GM19452 (cell line): Measurements from ENCODE around the gene NFAM1.
A peak's percentile ranks its signal among the peaks of the same experiment; 100 is the strongest.

Source experiments
- ATAC-seq: cut with Tn5 transposase; IDR thresholded peaks from one replicate; pipeline ENCODE4 v1.9.1; 2021; ENCODE audit not compliant: unreplicated experiment

NFAM1 gene

GRCh38 chr22:42439821-42440674, 7.8 kb upstream of the NFAM1 start:
- ATAC-seq, result no peak

GRCh38 chr22:42439021-42439567, 6.9 kb upstream of the NFAM1 start:
- ATAC-seq, result no peak

- ATAC-seq, result no peak
Measured at GRCh38 chr22:42438293-42438650, 6.1 kb upstream of the NFAM1 start.

- ATAC-seq, result peak; percentile 57
Measured at GRCh38 chr22:42437488-42438292, 5.5 kb upstream of the NFAM1 start.

- ATAC-seq, result no peak
Measured at GRCh38 chr22:42436404-42436803, 4.2 kb upstream of the NFAM1 start.

GRCh38 chr22:42434748-42435425, 2.7 kb upstream of the NFAM1 start:
- no peak for ATAC-seq

GRCh38 chr22:42433754-42434682, 1.8 kb upstream of the NFAM1 start:
- ATAC-seq, result no peak

- no peak for ATAC-seq
Measured at GRCh38 chr22:42432818-42433217, 615 bp upstream of the NFAM1 start.

DNA sequence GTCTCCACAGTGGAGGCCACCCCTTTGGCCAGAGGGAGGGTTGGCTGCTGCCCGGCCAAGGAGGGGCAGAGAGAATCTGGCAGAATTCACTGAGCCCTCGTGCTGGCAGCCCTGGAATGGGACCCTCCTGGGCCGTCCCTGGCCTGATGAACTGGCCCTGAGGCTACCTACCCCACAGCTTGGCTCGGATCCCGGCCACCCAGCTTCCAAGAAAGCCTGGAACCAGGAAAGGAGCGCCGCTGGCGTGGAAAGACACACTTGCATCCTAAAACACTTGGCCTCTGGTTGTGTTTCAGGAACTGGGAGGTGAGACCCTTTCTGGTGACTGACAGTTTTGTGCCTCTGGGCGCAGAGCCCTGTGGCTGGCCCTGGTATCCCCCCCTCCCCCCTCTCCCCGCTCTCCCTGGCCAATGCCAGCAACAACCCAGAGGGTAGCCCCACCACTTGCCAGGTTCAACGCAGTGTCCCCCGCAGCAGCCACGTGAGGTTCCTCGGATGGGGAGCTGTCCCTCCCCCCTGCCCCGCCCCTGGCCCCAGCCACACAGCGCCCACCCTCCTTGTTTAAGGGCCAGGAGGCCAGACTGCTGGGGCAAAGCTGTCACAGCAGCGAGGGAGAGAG, 693 bp downstream of the NFAM1 start:
- ATAC-seq, result no peak

- no peak for ATAC-seq
Measured at GRCh38 chr22:42430528-42431125, 1.6 kb downstream of the NFAM1 start.

DNA sequence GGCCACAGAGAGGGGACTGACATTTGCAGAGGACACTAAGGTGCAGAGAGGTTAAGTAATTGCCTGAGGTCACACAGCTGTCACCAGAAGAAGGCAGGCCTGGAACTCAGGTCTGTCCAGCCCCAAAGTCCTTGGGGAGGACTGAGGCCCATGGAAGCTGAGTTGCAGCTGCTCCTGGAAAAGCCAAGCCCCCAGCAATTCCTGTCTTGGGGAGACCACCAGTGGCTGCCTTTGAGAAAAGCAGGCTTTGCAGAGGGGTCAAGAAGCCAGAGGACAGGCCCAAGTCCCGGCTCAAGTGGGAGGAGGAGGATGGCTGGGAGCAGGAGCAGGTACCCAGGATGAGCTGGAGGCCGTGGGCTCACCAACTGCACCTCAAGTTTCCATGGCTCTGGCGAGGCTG, 3.4 kb downstream of the NFAM1 start:
- ATAC-seq, result no peak

- ATAC-seq, result no peak
Measured at GRCh38 chr22:42428025-42428424, 4.2 kb downstream of the NFAM1 start.

- ATAC-seq, result no peak
Measured at GRCh38 chr22:42427167-42427566, 5.0 kb downstream of the NFAM1 start.

GRCh38 chr22:42425989-42426355, 6.2 kb downstream of the NFAM1 start:
- ATAC-seq, result no peak

DNA sequence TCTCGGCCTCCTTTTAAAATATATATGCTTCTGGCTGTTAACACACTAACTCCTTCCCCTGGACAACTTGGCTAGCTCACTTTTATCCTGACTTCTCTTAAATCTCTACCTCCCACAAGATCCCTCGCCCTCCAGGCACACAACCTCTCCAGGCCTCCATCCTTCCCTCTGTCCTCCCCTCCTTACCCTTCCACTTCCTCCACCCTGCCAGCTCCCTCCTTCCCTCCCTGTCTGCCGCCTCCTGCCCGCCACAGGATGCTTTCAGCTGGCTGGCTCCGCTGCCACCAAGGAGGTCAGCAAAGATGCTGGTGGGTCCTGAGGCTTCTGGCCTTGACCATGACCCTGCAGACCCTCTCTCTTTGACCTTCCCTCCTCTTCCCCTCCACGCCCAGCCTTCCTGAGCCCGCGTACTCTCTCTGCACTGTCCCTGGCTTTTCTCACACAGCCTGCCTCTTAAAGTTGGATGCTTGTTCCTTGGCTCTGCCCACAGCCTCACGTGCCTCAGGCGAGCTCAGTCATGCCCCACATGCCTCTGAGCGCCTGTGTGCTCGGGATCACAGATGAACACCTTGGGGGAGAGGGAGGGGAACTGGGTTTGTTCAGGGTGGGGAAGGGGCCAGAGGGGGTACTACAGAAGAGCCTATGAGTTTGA, 6.7 kb downstream of the NFAM1 start:
- no peak for ATAC-seq

DNA sequence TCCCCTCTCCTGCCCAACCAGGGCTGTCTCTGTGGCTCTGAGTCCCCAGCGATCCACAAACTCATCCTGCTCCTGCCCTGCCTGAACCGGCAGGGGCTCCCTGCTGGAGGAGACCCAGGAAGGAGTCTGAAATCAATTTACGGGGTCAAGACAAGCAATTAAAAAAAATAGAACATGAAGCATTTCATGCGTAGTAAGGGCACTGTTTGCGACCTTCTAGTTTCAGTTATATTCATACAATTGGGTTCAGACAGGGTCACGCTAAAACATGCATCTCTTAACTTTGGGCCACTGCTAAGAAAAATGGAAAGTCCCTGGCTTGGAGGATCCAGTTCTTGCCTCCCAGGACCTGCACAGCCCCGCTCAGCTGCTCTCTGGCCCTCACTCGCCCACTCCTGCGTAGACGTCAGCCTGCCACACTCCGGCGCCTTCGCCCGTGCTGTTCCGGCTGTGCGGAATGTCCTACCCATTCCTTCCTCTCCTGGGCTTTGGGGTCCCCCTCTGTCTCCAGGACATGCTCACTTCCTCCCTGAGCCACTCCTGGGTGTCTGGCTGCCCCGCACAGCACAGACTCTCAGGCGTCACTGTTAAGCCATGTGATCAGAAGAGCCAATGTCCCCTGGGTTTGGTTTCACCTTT, 12.8 kb downstream of the NFAM1 start:
- ATAC-seq, result peak; percentile 60

GRCh38 chr22:42418811-42419242, 13.4 kb downstream of the NFAM1 start:
- no peak for ATAC-seq

GRCh38 chr22:42417645-42418305, 14.4 kb downstream of the NFAM1 start:
- ATAC-seq, result no peak
